AG04450 (cell line): ENCODE measurements around the gene SCN1A. TPM values are rescaled to one million over a fixed set of nuclear protein-coding genes. Genes with fewer than 3 reads are reported as not detected.

Experiments
- CTCF ChIA-PET: fragments of 300-600, 350-600 bp; formaldehyde crosslinking; extraction: SDS; loops from one replicate; lab custom pipeline; 2022; ENCODE audit warnings: antibody characterized with exemption, inconsistent platforms; lab: Charles Lee
- POLR2A ChIA-PET: fragments of 350-600 bp; formaldehyde crosslinking; extraction: SDS; loops from one replicate; lab custom pipeline; 2021; ENCODE audit warnings: antibody characterized with exemption, inconsistent platforms; lab: Yijun Ruan, JAX
- DNase-seq: peaks from one replicate; pipeline ENCODE4 v3.0.0-alpha.2; 2011; ENCODE audit warnings: low read depth, low spot score
- H3K27ac ChIP-seq: one replicate; pipeline ENCODE4 v1.5.1; 2012; ENCODE audit warnings: low read depth, low read length, control low read depth
- H3K27me3 ChIP-seq: one replicate; pipeline ENCODE4 v1.6.0; 2012; ENCODE audit warnings: low read length; ENCODE audit not compliant: control insufficient read depth, insufficient read depth
- H3K4me3 ChIP-seq: 2 replicates; pipeline ENCODE4 v1.5.1; 2011; ENCODE audit warnings: mild to moderate bottlenecking, low read depth, low read length, control low read depth
- H3K9me3 ChIP-seq: 2 replicates; pipeline ENCODE4 v1.5.1; 2012; ENCODE audit warnings: low read length; ENCODE audit not compliant: control insufficient read depth, insufficient read depth
- polyA minus RNA-seq: library from RNA; depleted of rRNA, polyadenylated mRNA; stranded (reverse); fragments of >200 nt; gene quantifications from 2 replicates; pipeline ENCODE4 v1.2.3, GENCODE V29; 2011; rRNA and poly(A)+ RNA removed
- polyA plus RNA-seq: library from polyadenylated mRNA; depleted of rRNA; stranded (reverse); fragments of >200 nt; gene quantifications from 2 replicates; pipeline ENCODE4 v1.2.3, GENCODE V29; 2011; rRNA removed
- TF ChIP-seq, protein P1 (sequence below): IDR thresholded peaks from 2 replicates; pipeline ENCODE4 v1.5.1; 2011; ENCODE audit warnings: low read depth, low read length, control low read depth, inconsistent platforms

SCN1A gene
- polyA plus RNA-seq (not detected in 2 replicates), polyA minus RNA-seq (0.09 TPM in 1 of 2 replicates, not detected in the other)

- TF ChIP-seq, protein P1, sequence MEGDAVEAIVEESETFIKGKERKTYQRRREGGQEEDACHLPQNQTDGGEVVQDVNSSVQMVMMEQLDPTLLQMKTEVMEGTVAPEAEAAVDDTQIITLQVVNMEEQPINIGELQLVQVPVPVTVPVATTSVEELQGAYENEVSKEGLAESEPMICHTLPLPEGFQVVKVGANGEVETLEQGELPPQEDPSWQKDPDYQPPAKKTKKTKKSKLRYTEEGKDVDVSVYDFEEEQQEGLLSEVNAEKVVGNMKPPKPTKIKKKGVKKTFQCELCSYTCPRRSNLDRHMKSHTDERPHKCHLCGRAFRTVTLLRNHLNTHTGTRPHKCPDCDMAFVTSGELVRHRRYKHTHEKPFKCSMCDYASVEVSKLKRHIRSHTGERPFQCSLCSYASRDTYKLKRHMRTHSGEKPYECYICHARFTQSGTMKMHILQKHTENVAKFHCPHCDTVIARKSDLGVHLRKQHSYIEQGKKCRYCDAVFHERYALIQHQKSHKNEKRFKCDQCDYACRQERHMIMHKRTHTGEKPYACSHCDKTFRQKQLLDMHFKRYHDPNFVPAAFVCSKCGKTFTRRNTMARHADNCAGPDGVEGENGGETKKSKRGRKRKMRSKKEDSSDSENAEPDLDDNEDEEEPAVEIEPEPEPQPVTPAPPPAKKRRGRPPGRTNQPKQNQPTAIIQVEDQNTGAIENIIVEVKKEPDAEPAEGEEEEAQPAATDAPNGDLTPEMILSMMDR, result peak; percentile 71
- ChIA-PET POLR2A (interaction anchor here (1.0 to 1.1 kb wide), 2 partner anchors 70 to 174 kb away, joined by 5 to 7 read pairs; partner anchors contain the start of gene TTC21B), CTCF (interaction anchor here (0.6 to 12.8 kb wide), 72 partner anchors 10 to 1992 kb away, joined by 3 to 332 read pairs (median 5); partner anchors contain the start of gene TTC21B)
- peak; percentile 7 for DNase-seq
- peaks cover 5% of the 10 kb centered on the region for H3K27me3 ChIP-seq
- no peak within 1 kb of the TSS for H3K27ac ChIP-seq
- no peak within 1 kb of the TSS; the same call in 1 of the 2 replicates for H3K4me3 ChIP-seq
- no peaks in the 10 kb centered on the region for H3K9me3 ChIP-seq
Measured at GRCh38 chr2:166127217-166128155, at the start of gene SCN1A. Gene SCN1A, minus strand, starts transcription at chr2:166128020. Its CDS starts 54,399 bp downstream, at chr2:166073621.

- Histone ChIP-seq H3K4me3 (no peak overlapping the region), H3K27me3 (no peaks in the 10 kb centered on the region), H3K9me3 (no peaks in the 10 kb centered on the region), H3K27ac (no peak overlapping the region)
- DNase-seq, result no peak
- POLR2A ChIA-PET, result no interaction called here
- CTCF ChIA-PET, result interaction anchor here (1.1 to 3.7 kb wide), 3 partner anchors 45 to 343 kb away, joined by 4 to 25 read pairs (median 6); partner anchors contain the start of gene SCN1A
- TF ChIP-seq, protein P1, result no peak
Measured at GRCh38 chr2:166173263-166173662, 45.4 kb upstream of the SCN1A start.

GRCh38 chr2:166171216-166171615 lies 43.4 kb upstream of the SCN1A start:
- Histone ChIP-seq H3K27me3 (no peaks in the 10 kb centered on the region), H3K27ac (no peak overlapping the region), H3K9me3 (no peaks in the 10 kb centered on the region), H3K4me3 (no peak overlapping the region)
- CTCF ChIA-PET, result interaction anchor here (1.1 to 3.7 kb wide), 4 partner anchors 9 to 248 kb away, joined by 3 to 25 read pairs (median 6); partner anchors contain the start of gene SCN1A
- POLR2A ChIA-PET, result no interaction called here
- TF ChIP-seq, protein P1, result no peak
- no peak for DNase-seq

GRCh38 chr2:166170356-166170755 lies 42.5 kb upstream of the SCN1A start:
- TF ChIP-seq, protein P1, result no peak
- ChIA-PET CTCF (interaction anchor here (0.5 to 0.9 kb wide), 2 partner anchors 10 to 114 kb away, joined by 3 to 7 read pairs; no protein-coding TSS in a partner anchor), POLR2A (no interaction called here)
- Histone ChIP-seq H3K27ac (no peak overlapping the region), H3K4me3 (no peak overlapping the region), H3K9me3 (no peaks in the 10 kb centered on the region), H3K27me3 (no peaks in the 10 kb centered on the region)
- no peak for DNase-seq
